Measurements from ENCODE around the gene SEMA4C. TPM values are rescaled to one million over a fixed set of nuclear protein-coding genes. Genes with fewer than 3 reads are reported as not detected.

SEMA4C gene
- polyA plus RNA-seq, 1 donor from 2014 or later: 88.7 TPM

- no peak overlapping the region for H3K4me3 ChIP-seq (ENCODE audit: low read length)
- no peaks in the 10 kb centered on the region for H3K27me3 ChIP-seq (ENCODE audit: insufficient read depth, low read depth, low read length)
- H3K9ac ChIP-seq (ENCODE audit: low read length): no peak overlapping the region
- H2AFZ ChIP-seq (ENCODE audit: low read depth, low read length): no peak overlapping the region
- H4K20me1 ChIP-seq (ENCODE audit: insufficient read depth): no peaks in the 10 kb centered on the region
- H3K27ac ChIP-seq (ENCODE audit: low read length): no peak overlapping the region
- no peaks in the 10 kb centered on the region for H3K79me2 ChIP-seq (replicated peaks; ENCODE audit: insufficient read depth, low read length)
- no peak for TF ChIP-seq EZH2 (IDR thresholded peaks at IDR 0.05; ENCODE audit: borderline replicate concordance, insufficient read depth, low read length, poor library complexity, severe bottlenecking)
- no peak for TF ChIP-seq RAD21 (conservative IDR thresholded peaks at IDR 0.05)
- TF ChIP-seq SMC3 (conservative IDR thresholded peaks at IDR 0.05; ENCODE audit: poor library complexity): no peak
- no peak for TF ChIP-seq REST (IDR thresholded peaks at IDR 0.05; ENCODE audit: borderline replicate concordance)
- no peak for TF ChIP-seq MXI1 (conservative IDR thresholded peaks at IDR 0.05; ENCODE audit: poor library complexity, severe bottlenecking)
- no peak for TF ChIP-seq EP300 (conservative IDR thresholded peaks at IDR 0.05; ENCODE audit: poor library complexity, severe bottlenecking)
- TF ChIP-seq CTCF (IDR thresholded peaks at IDR 0.05; ENCODE audit: poor library complexity, severe bottlenecking): no peak
- no peak for TF ChIP-seq POLR2AphosphoS5 (IDR thresholded peaks at IDR 0.05)
- no peak for TF ChIP-seq TAF1 (IDR thresholded peaks at IDR 0.05; ENCODE audit: low read depth)
- no peaks in the 10 kb centered on the region for H3K9me3 ChIP-seq (ENCODE audit: low read length)
- no peak overlapping the region for H3K4me2 ChIP-seq (ENCODE audit: low read length)
- no peaks in the 10 kb centered on the region for H3K9me2 ChIP-seq (ENCODE audit: insufficient read depth, low read length)
- H3F3A ChIP-seq (ENCODE audit: insufficient read depth, low read length, poor library complexity, severe bottlenecking): no peaks in the 10 kb centered on the region
- no peaks in the 10 kb centered on the region for H3K36me3 ChIP-seq (ENCODE audit: insufficient read depth, low read length)
These were observed 11.7 kb upstream of the SEMA4C start for GRCh38 chr2:96881349-96882195.

- TF ChIP-seq EZH2 (IDR thresholded peaks at IDR 0.05; ENCODE audit: borderline replicate concordance, insufficient read depth, low read length, poor library complexity, severe bottlenecking) (no peak), TAF1 (IDR thresholded peaks at IDR 0.05; ENCODE audit: low read depth) (no peak), MXI1 (conservative IDR thresholded peaks at IDR 0.05; ENCODE audit: poor library complexity, severe bottlenecking) (no peak), RAD21 (conservative IDR thresholded peaks at IDR 0.05) (no peak), SMC3 (conservative IDR thresholded peaks at IDR 0.05; ENCODE audit: poor library complexity) (no peak), EP300 (conservative IDR thresholded peaks at IDR 0.05; ENCODE audit: poor library complexity, severe bottlenecking) (no peak), POLR2AphosphoS5 (IDR thresholded peaks at IDR 0.05) (no peak), CTCF (IDR thresholded peaks at IDR 0.05; ENCODE audit: poor library complexity, severe bottlenecking) (no peak)
- Histone ChIP-seq H3K27ac (ENCODE audit: low read length) (no peak overlapping the region), H3K4me2 (ENCODE audit: low read length) (no peak overlapping the region)
These were observed 11.0 kb upstream of the SEMA4C start for GRCh38 chr2:96880891-96881273.

More at GRCh38 chr2:96880891-96881273, 11.0 kb upstream of the SEMA4C start:
- no peak overlapping the region for H2AFZ ChIP-seq (ENCODE audit: low read depth, low read length)
- no peaks in the 10 kb centered on the region for H3F3A ChIP-seq (ENCODE audit: insufficient read depth, low read length, poor library complexity, severe bottlenecking)
- no peaks in the 10 kb centered on the region for H4K20me1 ChIP-seq (ENCODE audit: insufficient read depth)
- no peak overlapping the region for H3K9ac ChIP-seq (ENCODE audit: low read length)
- no peaks in the 10 kb centered on the region for H3K79me2 ChIP-seq (replicated peaks; ENCODE audit: insufficient read depth, low read length)
- no peaks in the 10 kb centered on the region for H3K36me3 ChIP-seq (ENCODE audit: insufficient read depth, low read length)
- H3K4me3 ChIP-seq (ENCODE audit: low read length): no peak overlapping the region
- H3K9me3 ChIP-seq (ENCODE audit: low read length): no peaks in the 10 kb centered on the region
- H3K9me2 ChIP-seq (ENCODE audit: insufficient read depth, low read length): no peaks in the 10 kb centered on the region
- no peaks in the 10 kb centered on the region for H3K27me3 ChIP-seq (ENCODE audit: insufficient read depth, low read depth, low read length)

Data from neural cell (in vitro differentiated cells).